Posterior cingulate gyrus (tissue), 11 donors: ENCODE results near the gene OR2V2.
"Not testable (repeated sequence)": the region's sequence is repeated elsewhere in the genome, so short reads cannot be mapped to it uniquely, and the experiment has no call there.

Experiments used
- DNase-seq, 10 donors: peaks; one replicate each; pipeline versions ENCODE4 v3.0.0 to v3.0.0-alpha.2; 2020 to 2021; ENCODE audit warnings: mixed read lengths in 3 of 10
- intact Hi-C: fragments of 100-400 bp; cut with DNase I; formaldehyde crosslinking; loops from one replicate; pipeline ENCODE4 v1.15.1; 2023

Gene OR2V2

DNA sequence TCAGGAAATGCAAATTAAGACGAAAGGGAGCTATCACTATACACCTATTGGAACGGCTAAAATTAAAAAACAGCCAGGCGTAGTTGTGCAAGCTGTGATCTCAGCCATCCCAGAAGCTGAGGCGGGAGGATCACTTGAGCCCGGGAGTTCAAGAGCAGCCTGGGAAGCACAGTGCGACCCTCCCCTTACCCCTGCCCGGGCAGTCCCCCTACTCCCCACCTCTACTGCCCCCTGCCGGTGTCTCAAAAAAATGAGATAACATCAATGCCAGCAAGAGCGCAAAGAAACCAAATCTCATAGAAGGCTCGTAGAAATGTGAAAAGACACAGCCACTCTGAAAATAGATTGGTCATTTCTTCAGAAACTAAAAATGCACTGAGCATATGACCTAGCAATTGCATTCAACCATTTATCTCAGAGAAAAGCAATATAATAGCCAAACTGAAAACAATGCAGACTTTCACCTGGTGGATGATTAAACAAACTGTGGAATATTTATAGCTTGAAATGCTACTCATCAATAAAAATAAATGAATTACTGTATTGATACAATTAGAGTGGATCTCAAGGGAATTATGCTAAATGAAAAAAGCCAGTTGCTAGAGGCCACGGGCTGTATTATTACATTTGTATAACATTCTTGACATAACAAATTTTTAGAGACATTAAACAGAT is 20.6 kb downstream of the OR2V2 start:
- DNase-seq: no peak
- intact Hi-C loops: no loop called here

GRCh38 chr5:181168595-181169118 is 21.3 kb downstream of the OR2V2 start:
- intact Hi-C loops: no loop called here
- DNase-seq: no peak

GRCh38 chr5:181169459-181170236 is 22.3 kb downstream of the OR2V2 start:
- intact Hi-C loops: not testable (repeated sequence)
- peak in 1 of 10 donors; percentile 28 for DNase-seq

GRCh38 chr5:181170237-181170825 is 22.9 kb downstream of the OR2V2 start:
- intact Hi-C loops: no loop called here
- DNase-seq: no peak

DNA sequence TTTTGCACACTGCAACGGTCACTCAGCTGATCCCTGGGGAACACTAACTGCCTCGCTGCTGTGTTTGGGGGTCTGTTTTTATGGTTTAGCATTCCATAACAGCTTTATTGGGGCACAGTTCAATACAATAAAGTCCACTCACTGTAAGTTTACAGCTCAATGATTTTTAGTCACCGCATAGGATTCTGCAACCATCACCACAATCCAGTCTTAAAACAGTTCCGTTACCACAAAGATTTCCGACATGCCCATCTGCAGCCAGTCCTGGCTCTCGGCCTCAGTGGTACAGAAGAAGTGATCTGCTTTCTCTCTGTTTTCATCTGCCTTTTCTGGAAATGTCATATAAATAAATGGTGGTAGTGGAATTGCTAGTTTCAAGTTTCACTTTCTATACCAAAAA is 23.6 kb downstream of the OR2V2 start:
- no peak for DNase-seq
- intact Hi-C loops: no loop called here

DNA sequence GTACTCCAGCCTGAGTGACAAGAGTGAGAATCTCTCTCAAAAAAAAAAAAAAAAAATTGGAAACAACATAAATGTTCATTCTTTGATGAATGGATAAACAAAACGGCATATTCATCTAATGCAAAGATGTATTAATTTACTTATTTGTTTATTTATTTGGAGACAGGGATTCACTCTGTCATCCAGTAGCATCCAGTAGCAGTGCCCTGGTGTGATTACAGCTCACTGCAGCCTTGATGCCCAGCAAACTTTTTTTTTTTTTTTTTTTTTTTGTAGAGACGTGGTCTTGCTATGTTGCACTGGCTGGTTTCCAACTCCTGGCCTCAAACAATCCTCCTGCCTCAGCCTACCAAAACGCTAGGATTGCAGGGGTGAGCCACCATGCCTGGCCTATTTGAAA is 24.4 kb downstream of the OR2V2 start:
- DNase-seq: no peak
- intact Hi-C loops: no loop called here

DNA sequence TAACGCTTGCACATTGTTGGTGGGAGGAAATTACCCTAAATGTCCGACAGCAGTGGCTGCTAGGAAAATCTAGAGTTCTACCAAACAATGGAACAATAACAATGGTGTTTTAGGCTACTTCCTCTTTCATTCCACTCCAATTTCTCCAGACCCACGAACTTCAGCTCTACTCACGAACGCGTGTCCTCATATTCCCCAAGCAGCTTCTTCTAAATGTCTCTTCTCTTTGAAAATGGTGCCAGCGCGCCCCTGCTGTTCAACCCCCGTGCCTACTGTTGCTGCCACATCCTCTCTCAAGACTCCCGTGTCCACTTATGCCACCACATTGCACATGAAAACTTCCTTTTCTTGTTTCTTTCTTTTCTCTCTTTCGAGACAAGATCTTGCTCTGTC is 25.6 kb downstream of the OR2V2 start:
- peak in 1 of 10 donors; percentile 71 for DNase-seq
- intact Hi-C loops: no loop called here

DNA sequence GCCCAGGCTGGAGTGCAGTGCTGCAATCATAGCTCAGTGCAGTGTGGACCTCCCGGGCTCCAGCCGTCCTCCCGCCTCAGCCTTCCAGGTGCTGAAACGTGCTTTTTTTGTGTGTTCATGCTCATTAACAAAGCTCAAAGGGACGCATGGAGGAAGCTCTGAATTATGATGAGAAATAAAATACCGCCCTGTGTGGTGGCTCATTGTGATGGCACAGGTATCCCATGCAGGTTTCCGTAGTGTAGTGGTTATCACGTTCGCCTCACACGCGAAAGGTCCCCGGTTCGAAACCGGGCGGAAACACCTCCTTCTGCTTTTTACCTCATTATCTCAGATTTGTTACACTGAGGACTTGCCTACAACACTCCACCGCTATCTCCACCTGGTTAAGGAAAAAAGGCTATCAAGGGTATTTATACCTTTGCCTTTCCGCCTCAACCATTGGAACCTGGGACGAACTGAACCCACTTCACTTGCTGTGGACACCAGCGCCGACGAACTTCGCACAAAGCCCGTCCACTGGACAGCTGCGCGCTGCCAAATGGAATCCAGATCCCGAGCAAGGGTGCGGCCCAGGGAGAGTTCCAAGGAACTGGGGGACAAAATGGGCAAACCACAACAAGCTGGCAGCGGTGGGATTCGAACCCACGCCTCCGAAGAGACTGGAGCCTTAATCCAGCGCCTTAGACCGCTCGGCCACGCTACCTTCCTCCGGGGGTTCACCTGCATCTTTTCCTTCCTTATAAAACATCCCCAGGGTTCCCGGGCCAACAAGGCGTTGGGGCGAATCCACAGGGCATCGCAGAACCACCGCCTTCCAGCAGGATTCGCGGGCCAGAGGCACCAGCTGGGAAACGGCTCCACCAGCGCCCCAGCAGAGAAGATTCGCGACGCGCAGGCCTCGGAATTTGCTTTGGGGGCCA is 26.3 kb downstream of the OR2V2 start:
- DNase-seq: no peak
- intact Hi-C loops: no loop called here

DNA sequence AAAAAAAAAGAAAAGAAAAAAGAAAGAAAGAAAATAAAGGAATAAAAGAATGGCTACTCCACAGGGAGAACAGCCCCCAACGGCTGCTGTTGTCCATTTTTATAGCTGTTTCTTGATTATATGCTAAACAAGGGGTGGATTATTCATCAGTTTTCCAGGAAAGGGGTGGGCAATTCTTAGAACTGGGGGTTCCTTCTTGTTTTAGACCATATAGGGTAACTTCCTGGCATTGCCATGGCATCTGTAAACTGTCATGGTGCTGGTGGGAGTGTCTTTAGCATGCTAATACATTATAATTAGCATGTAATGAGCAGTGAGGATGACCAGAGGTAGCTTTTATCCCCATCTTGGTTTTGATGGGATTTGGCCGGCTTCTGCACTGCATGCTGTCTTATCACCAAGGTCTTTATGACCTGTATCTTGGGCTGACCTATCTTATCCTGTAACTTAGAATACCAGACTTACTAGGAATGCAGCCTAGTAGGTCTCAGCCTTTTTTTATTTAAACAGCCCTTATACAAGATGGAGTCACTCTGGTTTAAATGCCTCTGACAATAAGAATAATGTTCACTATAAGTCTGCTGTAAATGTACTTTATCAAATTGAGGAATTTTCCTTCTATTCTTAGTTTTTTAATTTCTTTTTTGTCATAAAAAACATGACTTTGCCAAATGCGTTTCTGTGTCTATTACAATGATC is 29.0 kb downstream of the OR2V2 start:
- DNase-seq: no peak
- intact Hi-C loops: no loop called here

DNA sequence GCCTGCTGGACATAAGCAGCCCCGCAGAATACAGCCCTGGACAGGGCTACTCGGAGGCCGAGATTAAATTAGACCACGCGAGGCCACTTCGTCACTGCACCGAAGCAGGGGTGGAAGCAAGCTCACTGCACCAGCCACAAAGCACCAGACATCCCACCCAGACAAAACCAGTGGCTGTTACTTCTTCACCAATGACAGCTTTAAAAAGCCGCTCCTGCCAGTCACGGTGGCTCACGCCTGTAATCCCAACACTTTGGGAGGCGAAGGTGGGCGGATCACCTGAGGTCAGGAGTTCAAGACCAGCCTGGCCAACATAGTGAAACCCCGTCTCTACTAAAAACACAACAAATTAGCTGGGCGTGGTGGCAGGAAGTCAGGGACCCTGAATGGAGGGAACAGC is 30.2 kb downstream of the OR2V2 start:
- intact Hi-C loops, DNase-seq: not testable (repeated sequence)

- intact Hi-C loops: loop anchor here (10.0 kb wide), 2 partner anchors 317 to 397 kb away; partner anchors contain the start of gene ZFP62
- peak in 2 of 10 donors; percentile 57 to 76 for DNase-seq
Observed at GRCh38 chr5:181181650-181182565, 34.5 kb downstream of the OR2V2 start.

- intact Hi-C loops: loop anchor here (10.0 kb wide), 2 partner anchors 318 to 398 kb away; partner anchors contain the start of gene ZFP62
- no peak for DNase-seq
Observed at GRCh38 chr5:181182651-181183050, 35.3 kb downstream of the OR2V2 start.

- peak in 1 of 10 donors; percentile 56 for DNase-seq
- intact Hi-C loops: loop anchor here (5.0 to 10.0 kb wide), 3 partner anchors 77 to 400 kb away; partner anchors contain the start of genes TRIM52 and ZFP62
Observed at GRCh38 chr5:181184845-181185216, 37.4 kb downstream of the OR2V2 start.

GRCh38 chr5:181185560-181185959 is 38.2 kb downstream of the OR2V2 start:
- intact Hi-C loops: loop anchor here (5.0 to 10.0 kb wide), 3 partner anchors 77 to 401 kb away; partner anchors contain the start of genes TRIM52 and ZFP62
- no peak for DNase-seq

DNA sequence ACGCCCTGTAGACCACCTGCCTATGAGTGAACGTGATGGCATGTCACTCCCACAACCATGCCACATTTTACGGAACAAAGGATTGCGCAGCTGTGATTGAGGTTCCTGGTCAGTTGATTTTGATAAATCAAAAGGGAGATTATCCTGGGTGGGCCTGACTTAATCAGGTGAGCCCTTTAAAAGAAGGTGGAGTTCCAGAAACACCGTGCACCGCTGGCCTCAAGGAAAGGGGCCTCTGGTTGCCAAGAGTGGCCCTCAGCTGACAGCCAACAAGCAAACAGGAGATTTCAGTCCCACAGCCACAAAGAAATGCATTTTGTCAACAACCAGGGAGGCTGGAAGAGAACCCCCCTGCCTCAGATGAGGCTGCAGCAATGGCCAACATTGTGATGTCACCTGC is 38.6 kb downstream of the OR2V2 start:
- no peak for DNase-seq
- intact Hi-C loops: loop anchor here (5.0 to 10.0 kb wide), 3 partner anchors 76 to 401 kb away; partner anchors contain the start of genes TRIM52 and ZFP62

- DNase-seq: no peak
- intact Hi-C loops: loop anchor here (5.0 to 10.0 kb wide), 3 partner anchors 75 to 402 kb away; partner anchors contain the start of genes TRIM52 and ZFP62
Observed at GRCh38 chr5:181186986-181187499, 39.7 kb downstream of the OR2V2 start.

DNA sequence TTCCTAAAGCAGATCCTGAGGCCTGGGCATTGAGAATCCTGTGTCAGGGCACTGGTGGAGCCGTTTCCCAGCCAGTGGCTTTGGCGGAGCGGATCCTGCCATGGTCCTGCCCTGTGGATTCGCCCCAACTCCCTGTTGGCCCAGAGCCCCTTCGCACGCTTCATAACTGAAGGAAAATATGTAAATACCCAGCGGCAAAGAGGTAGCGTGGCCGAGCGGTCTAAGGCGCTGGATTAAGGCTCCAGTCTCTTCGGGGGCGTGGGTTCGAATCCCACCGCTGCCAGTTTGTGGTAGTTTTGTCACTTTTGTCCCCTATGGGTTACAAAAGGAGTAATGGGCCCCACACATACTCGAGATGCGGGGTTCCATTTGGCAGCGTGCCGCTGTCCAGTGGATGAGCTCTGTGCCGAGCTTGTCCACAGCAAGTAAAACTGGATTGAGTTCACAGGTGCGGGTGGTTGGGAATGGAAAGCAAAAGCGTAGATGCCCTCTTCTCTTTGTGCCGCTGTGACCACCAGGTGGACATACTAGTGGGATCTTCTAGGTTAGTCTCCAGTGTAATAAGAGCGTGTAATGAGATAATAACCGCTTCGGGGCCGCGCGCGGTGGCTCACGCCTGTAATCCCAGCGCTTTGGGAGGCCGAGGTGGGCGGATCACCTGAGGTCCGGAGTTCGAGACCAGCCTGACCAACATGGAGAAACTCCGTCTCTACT is 40.3 kb downstream of the OR2V2 start:
- intact Hi-C loops: loop anchor here (1.0 to 10.0 kb wide), 4 partner anchors 36 to 403 kb away; partner anchors contain the start of genes TRIM41, TRIM52 and ZFP62
- DNase-seq: peak; percentile 50 to 95 (median 68)
